K562 (cell line): ENCODE data around the gene CD48.

Experiments
- ELF1 ChIP-seq: fragments of 200-800 bp; sonication (Bioruptor generic); IDR thresholded peaks from 2 replicates; pipeline ENCODE4 v1.6.1; 2016; ENCODE audit warnings: missing genetic modification characterization, missing compliant biosample characterization
- HOXB6 ChIP-seq: fragments of 250-450 bp; sonication (Bioruptor Pico); IDR thresholded peaks from 2 replicates; pipeline ENCODE4 v1.5.1; 2022; ENCODE audit warnings: mild to moderate bottlenecking, borderline replicate concordance
- MEF2D ChIP-seq: conservative IDR thresholded peaks from 2 replicates; pipeline ENCODE4 v1.6.1; 2016; ENCODE audit warnings: low read depth, missing genetic modification characterization, missing compliant biosample characterization
- NFYB ChIP-seq: IDR thresholded peaks from 2 replicates; pipeline ENCODE4 v1.6.1; 2011; ENCODE audit warnings: mild to moderate bottlenecking, moderate library complexity; ENCODE audit not compliant: insufficient read length; ENCODE audit errors: extremely low read depth
- POLR2AphosphoS2 ChIP-seq: IDR thresholded peaks from 2 replicates; pipeline ENCODE4 v1.6.1; 2012; ENCODE audit warnings: low read length, improper control_type of control experiment
- RAD51 ChIP-seq: fragments of 450-650 bp; IDR thresholded peaks from 2 replicates; pipeline ENCODE4 v1.7.1; 2016; ENCODE audit warnings: low read depth, mild to moderate bottlenecking, borderline replicate concordance
- TCF7L2 ChIP-seq: fragments of 150-350 bp; IDR thresholded peaks from 2 replicates; pipeline ENCODE4 v1.6.1; 2016; ENCODE audit warnings: low read depth, mild to moderate bottlenecking, low read length, moderate library complexity
- YY1 ChIP-seq, 3 experiments: IDR thresholded peaks; 2 replicates each; pipeline ENCODE4 v1.6.1; 2011; ENCODE audit warnings: low read length in 2 of 3, mild to moderate bottlenecking in 2 of 3, moderate library complexity in 2 of 3, borderline replicate concordance in 1 of 3, control low read depth in 1 of 3, low read depth in 1 of 3; ENCODE audit not compliant: insufficient read depth in 3 of 3, insufficient replicate concordance in 2 of 3, control insufficient read depth in 1 of 3, insufficient read length in 1 of 3; ENCODE audit errors: extremely low read depth in 1 of 3
- ZFP36 ChIP-seq: fragments of 150-350 bp; IDR thresholded peaks from 2 replicates; pipeline ENCODE4 v1.6.1; 2018; ENCODE audit warnings: low read length, low read depth; ENCODE audit not compliant: partially characterized antibody
- ZNF23 ChIP-seq: fragments of 250-450 bp; sonication (Bioruptor Pico); IDR thresholded peaks from 2 replicates; pipeline ENCODE4 v1.4.0; 2020; ENCODE audit warnings: mild to moderate bottlenecking
- ZNF239 ChIP-seq: fragments of 250-450 bp; sonication (Bioruptor Pico); IDR thresholded peaks from 2 replicates; pipeline ENCODE4 v1.4.0; 2020; ENCODE audit warnings: mild to moderate bottlenecking
- TF ChIP-seq, protein P1 (sequence below), 3 experiments: IDR thresholded peaks in 2 of 3; conservative IDR thresholded peaks in 1 of 3; 2 replicates each; pipeline ENCODE4 v1.5.1; 2011 to 2012; ENCODE audit warnings: low read length in 3 of 3, mild to moderate bottlenecking in 3 of 3, control low read depth in 2 of 3, improper control_type of control experiment in 1 of 3, inconsistent platforms in 1 of 3, low read depth in 1 of 3, mixed read lengths in 1 of 3, moderate library complexity in 1 of 3; ENCODE audit not compliant: insufficient read depth in 2 of 3

- TF ChIP-seq, protein P1, sequence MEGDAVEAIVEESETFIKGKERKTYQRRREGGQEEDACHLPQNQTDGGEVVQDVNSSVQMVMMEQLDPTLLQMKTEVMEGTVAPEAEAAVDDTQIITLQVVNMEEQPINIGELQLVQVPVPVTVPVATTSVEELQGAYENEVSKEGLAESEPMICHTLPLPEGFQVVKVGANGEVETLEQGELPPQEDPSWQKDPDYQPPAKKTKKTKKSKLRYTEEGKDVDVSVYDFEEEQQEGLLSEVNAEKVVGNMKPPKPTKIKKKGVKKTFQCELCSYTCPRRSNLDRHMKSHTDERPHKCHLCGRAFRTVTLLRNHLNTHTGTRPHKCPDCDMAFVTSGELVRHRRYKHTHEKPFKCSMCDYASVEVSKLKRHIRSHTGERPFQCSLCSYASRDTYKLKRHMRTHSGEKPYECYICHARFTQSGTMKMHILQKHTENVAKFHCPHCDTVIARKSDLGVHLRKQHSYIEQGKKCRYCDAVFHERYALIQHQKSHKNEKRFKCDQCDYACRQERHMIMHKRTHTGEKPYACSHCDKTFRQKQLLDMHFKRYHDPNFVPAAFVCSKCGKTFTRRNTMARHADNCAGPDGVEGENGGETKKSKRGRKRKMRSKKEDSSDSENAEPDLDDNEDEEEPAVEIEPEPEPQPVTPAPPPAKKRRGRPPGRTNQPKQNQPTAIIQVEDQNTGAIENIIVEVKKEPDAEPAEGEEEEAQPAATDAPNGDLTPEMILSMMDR (IDR thresholded peaks at IDR 0.05 in 2 of 3, conservative IDR thresholded peaks at IDR 0.05 in 1 of 3; ENCODE audit: insufficient read depth in 2 of 3, low read depth in 1 of 3, low read length in 3 of 3), result no peak
- TF ChIP-seq ZNF239 (CRISPR knock-in tag), result no peak
- no peak for TF ChIP-seq NFYB
- TF ChIP-seq ELF1 (tag), result no peak
- TF ChIP-seq HOXB6, result no peak
- no peak for TF ChIP-seq POLR2AphosphoS2
- no peak for TF ChIP-seq RAD51
- no peak for TF ChIP-seq ZFP36
- TF ChIP-seq YY1 (IDR thresholded peaks at IDR 0.05; ENCODE audit: borderline replicate concordance in 1 of 3, control insufficient read depth in 1 of 3, extremely low read depth in 1 of 3, insufficient read depth in 3 of 3, insufficient read length in 1 of 3, insufficient replicate concordance in 2 of 3, low read depth in 1 of 3, low read length in 2 of 3), result no peak
- no peak for TF ChIP-seq ZNF23
- TF ChIP-seq TCF7L2, result no peak
- TF ChIP-seq MEF2D, result no peak
Measured at GRCh38 chr1:160705742-160706141, 5.9 kb downstream of the CD48 start.
